ENCODE data around the gene SOCS3.

Gene SOCS3

GRCh38 chr17:78318843-78319242, 41.0 kb downstream of the SOCS3 start:
- POLR2A ChIA-PET, result no interaction called here
- no peak for DNase-seq (ENCODE audit: extremely low spot score)
- no peak for TF ChIP-seq FOXM1 (IDR thresholded peaks at IDR 0.05; ENCODE audit: borderline replicate concordance)
- no peak for TF ChIP-seq L3MBTL2 (conservative IDR thresholded peaks at IDR 0.05)
- TF ChIP-seq ARNT (IDR thresholded peaks at IDR 0.05), result no peak
- TF ChIP-seq HDGF (IDR thresholded peaks at IDR 0.05; ENCODE audit: borderline replicate concordance), result no peak
- no peak for TF ChIP-seq LEF1 (IDR thresholded peaks at IDR 0.05; ENCODE audit: borderline replicate concordance)
- no peak for TF ChIP-seq FOXK2 (IDR thresholded peaks at IDR 0.05)
- no peak for TF ChIP-seq BHLHE40 (IDR thresholded peaks at IDR 0.05; ENCODE audit: borderline replicate concordance)
- TF ChIP-seq TARDBP (IDR thresholded peaks at IDR 0.05), result no peak
- no peak for TF ChIP-seq FOXA1 (IDR thresholded peaks at IDR 0.05)
- TF ChIP-seq SP1 (IDR thresholded peaks at IDR 0.05), result no peak
- TF ChIP-seq PKNOX1 (IDR thresholded peaks at IDR 0.05), result no peak
- TF ChIP-seq ZNF384 (IDR thresholded peaks at IDR 0.05), result no peak
- TF ChIP-seq CTBP1 (IDR thresholded peaks at IDR 0.05; ENCODE audit: borderline replicate concordance), result no peak
- no peak for TF ChIP-seq SUZ12 (IDR thresholded peaks at IDR 0.05)
- no peak for TF ChIP-seq NFRKB (IDR thresholded peaks at IDR 0.05)
- TF ChIP-seq ELF4 (IDR thresholded peaks at IDR 0.05), result no peak
- CTCF ChIA-PET, result no interaction called here

GRCh38 chr17:78318407-78318806, 41.5 kb downstream of the SOCS3 start:
- TF ChIP-seq BHLHE40 (IDR thresholded peaks at IDR 0.05; ENCODE audit: borderline replicate concordance) (no peak), L3MBTL2 (conservative IDR thresholded peaks at IDR 0.05) (no peak), PKNOX1 (IDR thresholded peaks at IDR 0.05) (no peak)
- DNase-seq (ENCODE audit: extremely low spot score), result no peak
- POLR2A ChIA-PET, result no interaction called here
- CTCF ChIA-PET, result interaction anchor here (0.5 to 2.7 kb wide), 3 partner anchors 10 to 42 kb away, joined by 3 to 8 read pairs (median 3); no protein-coding TSS in a partner anchor

GRCh38 chr17:78317794-78318400, 42.0 kb downstream of the SOCS3 start:
- ChIA-PET CTCF (interaction anchor here (0.5 to 2.7 kb wide), 3 partner anchors 9 to 43 kb away, joined by 3 to 8 read pairs (median 3); no protein-coding TSS in a partner anchor), POLR2A (no interaction called here)
- DNase-seq (ENCODE audit: extremely low spot score), result no peak
- TF ChIP-seq BHLHE40 (IDR thresholded peaks at IDR 0.05; ENCODE audit: borderline replicate concordance) (no peak), FOXK2 (IDR thresholded peaks at IDR 0.05) (no peak), NFRKB (IDR thresholded peaks at IDR 0.05) (no peak), ZNF384 (IDR thresholded peaks at IDR 0.05) (no peak), SUZ12 (IDR thresholded peaks at IDR 0.05) (no peak), FOXM1 (IDR thresholded peaks at IDR 0.05; ENCODE audit: borderline replicate concordance) (no peak), TARDBP (IDR thresholded peaks at IDR 0.05) (no peak), L3MBTL2 (conservative IDR thresholded peaks at IDR 0.05) (no peak), ELF4 (IDR thresholded peaks at IDR 0.05) (no peak), SP1 (IDR thresholded peaks at IDR 0.05) (no peak), ARNT (IDR thresholded peaks at IDR 0.05) (no peak), LEF1 (IDR thresholded peaks at IDR 0.05; ENCODE audit: borderline replicate concordance) (no peak), PKNOX1 (IDR thresholded peaks at IDR 0.05) (no peak), HDGF (IDR thresholded peaks at IDR 0.05; ENCODE audit: borderline replicate concordance) (no peak), CTBP1 (IDR thresholded peaks at IDR 0.05; ENCODE audit: borderline replicate concordance) (no peak), FOXA1 (IDR thresholded peaks at IDR 0.05) (no peak)

GRCh38 chr17:78316867-78317789, 42.7 kb downstream of the SOCS3 start:
- no peak for DNase-seq (ENCODE audit: extremely low spot score)
- no peak for TF ChIP-seq L3MBTL2 (conservative IDR thresholded peaks at IDR 0.05)
- no peak for TF ChIP-seq SP1 (IDR thresholded peaks at IDR 0.05)
- TF ChIP-seq HDGF (IDR thresholded peaks at IDR 0.05; ENCODE audit: borderline replicate concordance), result no peak
- no peak for TF ChIP-seq NFRKB (IDR thresholded peaks at IDR 0.05)
- no peak for TF ChIP-seq ZNF384 (IDR thresholded peaks at IDR 0.05)
- TF ChIP-seq BHLHE40 (IDR thresholded peaks at IDR 0.05; ENCODE audit: borderline replicate concordance), result no peak
- no peak for TF ChIP-seq FOXK2 (IDR thresholded peaks at IDR 0.05)
- no peak for TF ChIP-seq CTBP1 (IDR thresholded peaks at IDR 0.05; ENCODE audit: borderline replicate concordance)
- TF ChIP-seq LEF1 (IDR thresholded peaks at IDR 0.05; ENCODE audit: borderline replicate concordance), result no peak
- TF ChIP-seq SUZ12 (IDR thresholded peaks at IDR 0.05), result no peak
- TF ChIP-seq FOXM1 (IDR thresholded peaks at IDR 0.05; ENCODE audit: borderline replicate concordance), result no peak
- TF ChIP-seq PKNOX1 (IDR thresholded peaks at IDR 0.05), result no peak
- ChIA-PET CTCF (interaction anchor here (0.6 to 2.7 kb wide), 4 partner anchors 20 to 180 kb away, joined by 3 to 8 read pairs (median 4); no protein-coding TSS in a partner anchor), POLR2A (interaction anchor here (1.1 kb wide), 1 partner anchor 131 kb away, joined by 4 read pairs; no protein-coding TSS in a partner anchor)
